ENCODE results near the gene ST6GALNAC6. TPM values are rescaled to one million over a fixed set of nuclear protein-coding genes. Genes with fewer than 3 reads are reported as not detected.

The ST6GALNAC6 gene
- total RNA-seq, 2 donors from 2014 or later: 46.4 to 95.1 TPM

DNA sequence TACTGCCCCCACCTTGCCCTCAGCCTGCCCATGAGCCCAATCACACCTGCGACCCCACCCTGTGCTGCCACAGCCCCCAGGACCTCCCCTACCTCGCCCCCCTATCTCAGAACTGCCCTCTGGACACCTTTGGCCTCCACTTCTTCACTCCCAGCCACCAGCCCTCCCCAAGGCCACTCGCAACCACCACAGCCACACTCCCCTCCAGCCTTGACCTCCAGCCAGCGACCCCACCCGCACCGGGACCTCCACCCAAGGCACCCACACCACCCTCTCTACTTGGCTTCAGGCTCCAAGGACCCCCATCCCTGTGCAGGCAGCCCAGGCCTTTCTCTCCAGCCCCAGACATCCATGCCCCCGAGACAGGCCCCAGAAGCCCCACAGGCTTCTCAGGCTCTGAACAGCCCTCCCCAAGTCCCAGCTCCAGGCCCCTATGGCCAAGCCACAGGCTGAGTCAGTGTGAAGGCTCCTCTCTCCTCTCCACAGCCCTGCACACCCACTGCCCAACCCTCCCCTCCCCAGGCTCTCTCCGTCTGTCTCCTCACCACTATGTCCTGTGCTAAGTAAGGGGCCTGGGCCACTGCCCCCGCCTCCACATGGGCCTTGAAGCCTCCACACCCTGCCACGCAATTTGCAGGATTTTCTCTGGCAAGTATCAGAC lies 24.0 kb downstream of the ST6GALNAC6 start:
- Histone ChIP-seq H3K4me1 (replicated peaks) (peaks cover 8% of the 10 kb centered on the region), H3K36me3 (no peaks in the 10 kb centered on the region), H3K9me3 (no peaks in the 10 kb centered on the region), H3K27ac (no peak overlapping the region), H3K4me3 (no peak overlapping the region), H3K27me3 (replicated peaks; ENCODE audit: insufficient read depth) (no peaks in the 10 kb centered on the region)
- DNase-seq (ENCODE audit: low spot score): no peak
- WGBS: 83% methylated on average over 10 of the region's 10 CpGs
- TF ChIP-seq POLR2AphosphoS5 (IDR thresholded peaks at IDR 0.05) (no peak), POLR2A (IDR thresholded peaks at IDR 0.05) (no peak)
- TF ChIP-seq, protein P1, sequence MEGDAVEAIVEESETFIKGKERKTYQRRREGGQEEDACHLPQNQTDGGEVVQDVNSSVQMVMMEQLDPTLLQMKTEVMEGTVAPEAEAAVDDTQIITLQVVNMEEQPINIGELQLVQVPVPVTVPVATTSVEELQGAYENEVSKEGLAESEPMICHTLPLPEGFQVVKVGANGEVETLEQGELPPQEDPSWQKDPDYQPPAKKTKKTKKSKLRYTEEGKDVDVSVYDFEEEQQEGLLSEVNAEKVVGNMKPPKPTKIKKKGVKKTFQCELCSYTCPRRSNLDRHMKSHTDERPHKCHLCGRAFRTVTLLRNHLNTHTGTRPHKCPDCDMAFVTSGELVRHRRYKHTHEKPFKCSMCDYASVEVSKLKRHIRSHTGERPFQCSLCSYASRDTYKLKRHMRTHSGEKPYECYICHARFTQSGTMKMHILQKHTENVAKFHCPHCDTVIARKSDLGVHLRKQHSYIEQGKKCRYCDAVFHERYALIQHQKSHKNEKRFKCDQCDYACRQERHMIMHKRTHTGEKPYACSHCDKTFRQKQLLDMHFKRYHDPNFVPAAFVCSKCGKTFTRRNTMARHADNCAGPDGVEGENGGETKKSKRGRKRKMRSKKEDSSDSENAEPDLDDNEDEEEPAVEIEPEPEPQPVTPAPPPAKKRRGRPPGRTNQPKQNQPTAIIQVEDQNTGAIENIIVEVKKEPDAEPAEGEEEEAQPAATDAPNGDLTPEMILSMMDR (IDR thresholded peaks at IDR 0.05): no peak
- intact Hi-C loops (cut with DNase I): loop anchor here (5.0 kb wide), 1 partner anchor 138 kb away; the partner anchor contains the start of gene TOR2A

DNA sequence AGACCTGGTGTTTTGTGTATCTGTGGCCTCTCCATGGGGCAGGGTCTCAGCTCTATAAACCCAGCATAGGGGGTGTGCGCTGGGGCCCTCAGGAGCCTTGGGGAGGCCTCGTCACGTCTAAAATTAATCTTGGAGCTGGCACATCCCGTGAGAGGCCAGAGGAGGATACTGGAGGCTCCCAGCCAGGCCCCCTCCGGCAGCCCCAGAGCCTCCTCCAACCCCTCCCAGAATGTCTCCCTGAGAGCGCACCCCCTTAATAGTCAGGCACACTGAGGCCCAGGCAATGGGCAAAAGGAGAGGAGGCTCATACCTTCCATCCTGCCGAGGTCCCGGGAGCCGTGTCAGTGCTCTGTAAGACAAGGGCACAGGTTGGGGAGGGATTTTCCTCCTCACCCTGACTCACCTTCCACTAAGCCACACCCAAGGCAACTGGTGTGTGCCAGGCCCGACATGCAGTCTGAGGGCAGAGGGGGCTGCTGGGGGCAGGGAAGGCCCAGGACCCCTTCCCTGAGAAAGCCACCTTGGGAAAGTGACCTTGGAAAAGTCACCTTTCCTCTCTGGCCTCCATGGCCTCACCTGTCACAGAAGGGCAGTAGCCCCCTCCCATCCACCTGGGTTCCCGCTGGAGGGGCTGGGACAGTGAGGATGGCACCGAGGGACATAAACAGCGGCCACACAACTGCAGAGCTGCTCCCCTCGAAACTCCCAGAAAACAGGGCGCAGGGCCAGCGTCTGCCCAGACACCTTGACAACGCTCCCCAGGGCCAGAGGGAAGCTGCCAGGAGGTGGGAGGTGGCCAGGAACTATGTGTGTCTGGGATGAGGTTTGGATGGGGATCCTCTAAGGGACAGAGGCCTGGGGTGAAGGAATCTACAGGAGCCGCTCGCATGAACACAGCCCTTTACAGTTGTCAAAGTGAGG lies 24.8 kb downstream of the ST6GALNAC6 start:
- H3K27me3 ChIP-seq (replicated peaks; ENCODE audit: insufficient read depth): no peaks in the 10 kb centered on the region
- intact Hi-C loops (cut with DNase I): loop anchor here (5.0 kb wide), 3 partner anchors 38 to 282 kb away; partner anchors contain the start of gene TOR2A
- no peak for DNase-seq (ENCODE audit: low spot score)

DNA sequence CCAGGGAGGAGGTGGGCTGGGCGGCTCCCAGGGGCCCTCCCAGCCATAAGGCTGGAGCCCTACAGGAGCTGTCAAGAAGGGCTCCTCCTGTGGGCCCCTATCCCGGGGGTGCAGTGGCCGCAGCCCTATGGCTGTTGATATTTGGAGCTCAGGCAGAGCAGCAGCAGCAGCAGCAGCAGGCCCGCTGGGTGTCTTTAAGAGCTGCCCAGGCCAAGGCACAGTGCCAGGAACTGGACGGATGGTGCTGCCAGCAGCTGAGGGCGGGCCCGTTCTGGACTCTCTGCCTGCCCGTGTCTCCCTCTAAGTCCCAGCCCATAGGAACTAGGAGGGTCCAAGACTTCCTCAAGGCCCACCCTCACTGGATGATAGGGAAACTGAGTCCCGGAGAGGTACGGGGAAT lies 25.5 kb downstream of the ST6GALNAC6 start:
- 39% methylated on average over 10 of the region's 10 CpGs for WGBS
- Histone ChIP-seq H3K27me3 (replicated peaks; ENCODE audit: insufficient read depth) (no peaks in the 10 kb centered on the region), H3K4me3 (no peak overlapping the region), H3K27ac (no peak overlapping the region), H3K36me3 (no peaks in the 10 kb centered on the region), H3K9me3 (no peaks in the 10 kb centered on the region), H3K4me1 (replicated peaks) (peaks cover 8% of the 10 kb centered on the region)
- TF ChIP-seq POLR2AphosphoS5 (IDR thresholded peaks at IDR 0.05) (peak; percentile 45), POLR2A (IDR thresholded peaks at IDR 0.05) (no peak)
- intact Hi-C loops (cut with DNase I): loop anchor here (5.0 kb wide), 2 partner anchors 38 to 282 kb away; no protein-coding TSS in a partner anchor
- DNase-seq (ENCODE audit: low spot score): peak; percentile 76

More for the DNA sequence above, 24.8 kb downstream of the ST6GALNAC6 start:
- TF ChIP-seq POLR2AphosphoS5 (IDR thresholded peaks at IDR 0.05) (no peak), POLR2A (IDR thresholded peaks at IDR 0.05) (no peak)
- TF ChIP-seq, protein P1 (IDR thresholded peaks at IDR 0.05): no peak
- Histone ChIP-seq H3K36me3 (no peaks in the 10 kb centered on the region), H3K9me3 (no peaks in the 10 kb centered on the region), H3K4me3 (no peak overlapping the region), H3K27ac (no peak overlapping the region), H3K4me1 (replicated peaks) (peaks cover 8% of the 10 kb centered on the region)
- WGBS: 67% methylated on average over 19 of the region's 19 CpGs

DNA sequence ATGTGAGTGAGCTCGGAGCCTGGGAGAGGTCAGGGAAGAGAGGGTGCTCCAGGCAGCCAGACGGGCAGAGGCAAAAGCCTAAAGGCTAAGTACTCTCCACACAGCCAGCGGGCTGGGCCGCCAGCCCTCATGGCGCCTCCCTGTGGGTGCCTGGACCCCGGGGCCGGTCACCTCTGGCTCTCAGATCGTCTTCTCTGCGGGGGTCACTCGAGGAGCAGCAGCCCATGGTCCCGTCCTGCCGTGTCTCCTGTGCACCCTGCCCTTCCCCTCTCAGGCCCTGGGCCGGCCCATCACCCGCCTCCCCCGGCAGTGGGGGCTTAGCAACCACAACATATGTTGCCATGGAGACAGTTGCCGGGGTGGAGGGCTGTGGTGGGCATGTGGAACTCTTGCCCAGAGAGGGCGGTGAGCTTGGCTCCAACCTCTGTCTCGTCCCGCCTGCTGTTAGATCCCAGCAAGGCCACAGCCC lies 26.1 kb downstream of the ST6GALNAC6 start:
- no peak for TF ChIP-seq POLR2A (IDR thresholded peaks at IDR 0.05)
- TF ChIP-seq, protein P1 (IDR thresholded peaks at IDR 0.05): no peak
- TF ChIP-seq POLR2AphosphoS5 (IDR thresholded peaks at IDR 0.05): no peak
- H3K27me3 ChIP-seq (replicated peaks; ENCODE audit: insufficient read depth): no peaks in the 10 kb centered on the region
- no peak overlapping the region for H3K4me3 ChIP-seq
- H3K27ac ChIP-seq: no peak overlapping the region
- H3K4me1 ChIP-seq (replicated peaks): peaks cover 8% of the 10 kb centered on the region
- 82% methylated on average over 11 of the region's 19 CpGs for WGBS
- no peaks in the 10 kb centered on the region for H3K9me3 ChIP-seq
- DNase-seq (ENCODE audit: low spot score): no peak
- intact Hi-C loops (cut with DNase I): loop anchor here (5.0 kb wide), 2 partner anchors 39 to 281 kb away; no protein-coding TSS in a partner anchor
- H3K36me3 ChIP-seq: no peaks in the 10 kb centered on the region
